Kasumi-1 (cell line): Measurements from ENCODE around the gene SPPL3.

Source experiments
- DNase-seq, 2 experiments: peaks; one replicate each; lab custom pipeline; 2025; lab: John Stamatoyannopoulos, UW

Gene SPPL3

DNA sequence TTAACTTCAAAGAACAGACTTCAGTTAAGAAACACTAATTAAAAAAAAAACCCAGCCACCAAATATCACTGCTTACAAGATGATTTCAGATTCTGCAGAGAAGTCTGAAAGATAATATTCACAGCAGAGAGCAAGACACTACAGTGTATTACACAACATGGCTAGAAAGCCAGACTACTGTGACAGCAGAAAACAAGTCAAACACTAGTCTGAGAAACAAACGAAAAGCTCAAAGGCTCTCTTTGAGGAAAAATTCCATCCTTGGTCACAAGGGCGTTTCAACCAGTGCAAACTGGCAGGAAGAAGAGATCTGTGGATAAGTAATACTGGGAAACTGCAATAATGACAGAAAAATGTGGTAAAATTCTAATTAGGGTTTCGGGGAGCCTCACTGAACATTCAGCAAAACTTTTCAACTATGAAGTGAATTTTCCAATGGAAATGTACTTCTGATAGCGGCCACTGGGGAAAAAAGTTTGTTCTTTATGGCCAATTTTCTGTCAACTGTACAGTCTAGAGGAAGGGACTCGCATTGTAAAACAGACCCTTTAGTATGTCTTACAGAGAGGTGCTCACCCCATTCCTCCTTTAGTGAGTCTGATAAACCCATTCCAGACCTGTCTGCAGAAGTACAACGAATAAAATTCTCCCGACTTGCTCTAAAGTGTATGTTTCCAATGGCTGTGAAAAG is 128.2 kb downstream of the SPPL3 start:
- DNase-seq, result peak in 1 of 2 experiments; percentile 10

- DNase-seq, result peak; percentile 53 to 56
These were observed 129.8 kb downstream of the SPPL3 start for GRCh38 chr12:120774169-120774916.

DNA sequence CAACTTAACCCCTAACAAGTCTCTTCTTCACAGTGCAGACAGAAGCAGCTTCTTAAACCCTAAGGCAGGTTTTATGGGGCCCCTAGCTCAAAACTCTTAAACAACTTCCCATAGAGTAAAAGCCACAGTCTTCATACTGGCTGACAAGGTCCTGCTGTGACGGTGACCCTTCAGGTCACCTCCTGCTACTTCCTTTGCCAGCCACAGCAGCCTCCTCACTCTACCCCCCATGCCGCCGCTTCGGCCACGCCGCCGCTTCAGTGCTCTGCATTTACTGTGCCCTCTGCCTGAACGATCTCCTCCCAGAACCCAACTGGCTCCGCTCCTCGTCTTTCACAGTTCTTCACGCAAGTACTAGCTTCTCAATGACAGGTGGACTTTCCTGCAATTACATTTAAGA is 133.1 kb downstream of the SPPL3 start:
- DNase-seq, result no peak

GRCh38 chr12:120767071-120768024 is 136.8 kb downstream of the SPPL3 start:
- DNase-seq, result no peak

DNA sequence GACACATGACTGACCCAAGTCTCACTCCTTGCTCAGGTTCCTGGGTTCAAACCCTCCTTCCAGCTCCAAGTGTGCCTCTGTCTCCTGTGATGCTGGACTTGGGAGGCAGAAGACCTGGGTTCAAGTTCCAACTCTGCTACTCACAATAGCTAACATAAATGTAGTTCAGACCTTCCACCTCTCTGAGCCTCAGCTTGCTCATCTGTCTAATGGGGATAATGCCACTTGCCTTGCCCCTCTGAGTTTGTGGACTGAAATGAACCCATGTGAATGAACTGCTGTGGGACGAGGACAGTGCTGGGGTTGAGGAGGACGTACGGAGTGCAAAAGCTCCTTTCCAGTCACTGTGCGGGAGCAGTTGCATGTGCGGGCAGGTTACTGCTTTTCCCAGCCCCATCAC is 137.6 kb downstream of the SPPL3 start:
- DNase-seq, result no peak

DNA sequence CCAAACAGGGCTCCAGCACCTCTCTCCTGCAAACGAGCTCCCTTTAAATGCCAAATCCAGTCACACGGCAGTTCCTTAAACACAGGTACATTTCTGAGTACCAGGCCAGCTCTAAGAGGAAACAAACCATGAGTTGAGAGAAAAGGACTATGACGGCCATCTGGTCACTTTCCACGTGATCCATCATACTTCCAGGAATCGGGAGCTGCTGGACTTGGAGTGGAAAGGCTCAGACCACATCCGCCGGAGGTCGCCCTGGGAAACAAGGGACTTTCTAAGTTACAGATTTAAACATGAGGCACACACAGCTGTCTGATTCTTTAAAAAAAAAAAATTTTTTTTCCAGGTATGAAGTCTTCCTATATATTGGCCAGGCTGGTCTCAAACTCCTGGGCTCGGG is 139.3 kb downstream of the SPPL3 start:
- DNase-seq, result no peak

GRCh38 chr12:120763250-120763649 is 140.9 kb downstream of the SPPL3 start:
- no peak for DNase-seq

DNA sequence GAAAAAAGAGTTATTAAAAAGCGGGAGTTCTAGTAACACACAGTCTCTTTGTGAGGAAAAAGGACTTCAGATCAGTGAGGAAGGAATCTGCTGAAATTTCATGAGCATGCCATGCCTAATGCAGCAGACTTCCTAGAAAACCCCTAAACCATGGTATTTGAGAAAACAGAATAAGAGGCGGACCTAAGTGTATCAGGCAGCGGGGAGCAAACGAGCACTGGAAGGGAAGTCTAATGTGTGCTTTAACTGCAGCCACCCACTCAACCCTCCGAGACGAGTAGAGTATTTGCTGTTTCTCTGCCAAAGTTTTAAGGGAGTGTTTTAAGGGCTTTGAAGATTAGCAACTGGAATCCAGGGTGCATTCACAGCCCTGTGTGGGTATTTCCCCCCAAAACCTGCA is 142.1 kb downstream of the SPPL3 start:
- DNase-seq, result no peak

GRCh38 chr12:120761519-120761934 is 142.6 kb downstream of the SPPL3 start:
- no peak for DNase-seq

GRCh38 chr12:120760349-120761254 is 143.6 kb downstream of the SPPL3 start:
- DNase-seq, result no peak

DNA sequence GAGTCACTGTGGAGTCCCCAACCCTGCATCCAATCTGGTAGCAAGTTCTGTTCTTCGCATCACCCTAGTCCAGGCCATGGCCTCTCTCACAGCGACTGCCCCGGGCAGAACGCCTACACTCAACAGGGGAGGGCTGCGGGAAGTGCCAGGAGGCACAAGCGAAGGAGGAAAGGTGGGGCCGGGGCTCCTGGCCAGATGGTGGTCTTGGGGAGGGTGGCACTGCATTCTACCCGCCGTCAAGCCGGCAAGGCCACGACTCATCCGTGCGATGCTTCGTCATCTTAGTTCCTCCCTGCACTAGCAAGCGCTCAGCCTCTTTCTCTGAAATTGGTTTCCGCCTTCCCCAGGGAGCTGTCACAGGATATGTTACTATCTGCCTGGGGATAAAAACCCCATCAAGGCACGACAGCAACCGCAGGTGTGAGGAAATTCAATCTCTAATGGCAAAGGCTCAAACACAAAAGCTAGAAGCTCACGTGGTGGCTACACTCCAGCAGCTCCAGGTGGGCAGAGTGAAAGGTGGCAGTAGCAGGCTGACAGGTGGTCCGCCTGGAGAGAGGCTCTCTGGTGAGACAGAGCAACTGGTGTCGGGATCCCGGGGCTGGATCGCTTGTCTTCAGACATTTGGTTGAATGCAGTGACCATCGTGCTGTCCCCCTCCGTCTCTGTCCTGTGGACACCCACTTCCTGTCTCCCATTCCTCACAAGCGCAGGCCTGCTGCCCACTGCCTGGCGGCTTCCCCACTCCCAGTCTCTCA is 144.4 kb downstream of the SPPL3 start:
- no peak for DNase-seq

- DNase-seq, result no peak
These were observed 145.2 kb downstream of the SPPL3 start for GRCh38 chr12:120758798-120759590.

DNA sequence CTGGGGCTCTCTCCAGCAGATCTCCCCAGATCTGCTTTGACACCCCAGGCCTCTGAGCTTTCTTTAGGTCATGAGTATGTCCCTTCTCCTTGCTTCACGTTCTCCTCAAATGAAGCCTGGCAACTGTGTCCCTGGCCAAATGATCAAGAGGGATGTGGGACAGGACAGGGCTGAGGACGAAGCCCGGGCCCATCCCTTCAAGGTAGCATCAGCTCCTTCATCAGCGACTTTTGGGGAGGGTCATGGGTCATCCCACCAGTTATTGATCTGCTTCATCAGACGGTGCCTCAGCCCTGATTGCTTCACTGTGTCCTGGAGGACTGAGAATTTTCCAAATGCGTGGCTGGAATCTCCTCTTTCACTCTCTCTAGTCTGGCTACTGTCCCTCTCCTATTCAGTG is 146.2 kb downstream of the SPPL3 start:
- DNase-seq, result no peak

- no peak for DNase-seq
These were observed 146.9 kb downstream of the SPPL3 start for GRCh38 chr12:120757226-120757742.

GRCh38 chr12:120755269-120755668 is 148.9 kb downstream of the SPPL3 start:
- DNase-seq, result no peak

- no peak for DNase-seq
These were observed 149.4 kb downstream of the SPPL3 start for GRCh38 chr12:120754792-120755191.

GRCh38 chr12:120751389-120751788 is 152.8 kb downstream of the SPPL3 start:
- DNase-seq, result no peak

DNA sequence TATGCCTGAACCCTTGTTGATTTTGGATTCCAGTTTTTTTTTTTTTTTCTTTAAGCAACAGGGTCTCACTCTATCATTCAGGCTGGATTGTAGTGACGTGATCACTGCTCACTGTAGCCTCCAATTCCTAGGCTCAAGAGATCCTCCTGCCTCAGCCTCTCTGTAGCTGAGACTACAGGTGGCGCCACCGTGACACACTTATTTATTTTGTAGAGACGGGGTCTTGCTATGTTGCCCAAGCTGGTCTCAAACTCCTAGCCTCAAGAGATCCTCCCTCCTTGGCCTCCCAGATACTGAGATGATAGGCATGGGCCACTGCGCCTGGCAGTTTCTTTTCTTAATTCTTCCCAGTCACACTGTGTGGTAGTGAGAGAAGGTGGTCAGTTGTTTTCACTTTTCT is 153.4 kb downstream of the SPPL3 start:
- DNase-seq, result no peak

GRCh38 chr12:120749256-120749655 is 154.9 kb downstream of the SPPL3 start:
- DNase-seq, result no peak

- no peak for DNase-seq
These were observed 155.9 kb downstream of the SPPL3 start for GRCh38 chr12:120748242-120748641.
